Measurements from ENCODE around the gene ADRM1.

ADRM1 gene

GRCh38 chr20:62274332-62274950 is 28.4 kb upstream of the ADRM1 start:
- no peak for TF ChIP-seq POLR2AphosphoS5 (IDR thresholded peaks at IDR 0.05; ENCODE audit: low read depth, low read length)
- no peak for TF ChIP-seq SPI1 (IDR thresholded peaks at IDR 0.05; ENCODE audit: low read depth, low read length)
- no peak for TF ChIP-seq PAX5 (IDR thresholded peaks at IDR 0.05; ENCODE audit: insufficient read depth, low read length, severe bottlenecking)
- TF ChIP-seq POLR2A (IDR thresholded peaks at IDR 0.05; ENCODE audit: low read depth, low read length) = no peak
- FAIRE-seq (no peak), DNase-seq (ENCODE audit: insufficient read length, low spot score) (no peak)

- no peak for TF ChIP-seq POLR2AphosphoS5 (IDR thresholded peaks at IDR 0.05; ENCODE audit: low read depth, low read length)
- no peak for TF ChIP-seq POU2F2 (IDR thresholded peaks at IDR 0.05; ENCODE audit: low read depth, low read length)
- no peak for TF ChIP-seq PAX5 (IDR thresholded peaks at IDR 0.05; ENCODE audit: insufficient read depth, low read length, severe bottlenecking)
- TF ChIP-seq POLR2A (IDR thresholded peaks at IDR 0.05; ENCODE audit: low read depth, low read length) = no peak
- TF ChIP-seq SPI1 (IDR thresholded peaks at IDR 0.05; ENCODE audit: low read depth, low read length) = no peak
- DNase-seq (ENCODE audit: insufficient read length, low spot score) (no peak), FAIRE-seq (no peak)
Observed at GRCh38 chr20:62275219-62275618, 27.6 kb upstream of the ADRM1 start.

GRCh38 chr20:62276439-62276838 is 26.4 kb upstream of the ADRM1 start:
- DNase-seq (ENCODE audit: insufficient read length, low spot score) = no peak
- no peak for FAIRE-seq

GRCh38 chr20:62277253-62277652 is 25.5 kb upstream of the ADRM1 start:
- DNase-seq (ENCODE audit: insufficient read length, low spot score) (no peak), FAIRE-seq (no peak)
- no peak for TF ChIP-seq POLR2A (IDR thresholded peaks at IDR 0.05; ENCODE audit: low read depth, low read length)
- TF ChIP-seq POLR2AphosphoS5 (IDR thresholded peaks at IDR 0.05; ENCODE audit: low read depth, low read length) = no peak

More at GRCh38 chr20:62276439-62276838, 26.4 kb upstream of the ADRM1 start:
- TF ChIP-seq SPI1 (IDR thresholded peaks at IDR 0.05; ENCODE audit: low read depth, low read length) = no peak
- TF ChIP-seq PAX5 (IDR thresholded peaks at IDR 0.05; ENCODE audit: insufficient read depth, low read length, severe bottlenecking) = no peak
- TF ChIP-seq POU2F2 (IDR thresholded peaks at IDR 0.05; ENCODE audit: low read depth, low read length) = no peak
- no peak for TF ChIP-seq POLR2AphosphoS5 (IDR thresholded peaks at IDR 0.05; ENCODE audit: low read depth, low read length)
- no peak for TF ChIP-seq TAF1 (IDR thresholded peaks at IDR 0.05; ENCODE audit: low read depth, low read length)
- TF ChIP-seq POLR2A (IDR thresholded peaks at IDR 0.05; ENCODE audit: low read depth, low read length) = no peak

GRCh38 chr20:62280303-62280702 is 22.5 kb upstream of the ADRM1 start:
- no peak for FAIRE-seq
- TF ChIP-seq SPI1 (IDR thresholded peaks at IDR 0.05; ENCODE audit: low read depth, low read length) (no peak), POLR2AphosphoS5 (IDR thresholded peaks at IDR 0.05; ENCODE audit: low read depth, low read length) (no peak), TAF1 (IDR thresholded peaks at IDR 0.05; ENCODE audit: low read depth, low read length) (no peak), POU2F2 (IDR thresholded peaks at IDR 0.05; ENCODE audit: low read depth, low read length) (no peak), PAX5 (IDR thresholded peaks at IDR 0.05; ENCODE audit: insufficient read depth, low read length, severe bottlenecking) (no peak), POLR2A (IDR thresholded peaks at IDR 0.05; ENCODE audit: low read depth, low read length) (no peak)
- no peak for DNase-seq (ENCODE audit: insufficient read length, low spot score)

GRCh38 chr20:62281161-62281933 is 21.4 kb upstream of the ADRM1 start:
- no peak for DNase-seq (ENCODE audit: insufficient read length, low spot score)
- TF ChIP-seq POLR2AphosphoS5 (IDR thresholded peaks at IDR 0.05; ENCODE audit: low read depth, low read length) = no peak
- no peak for TF ChIP-seq PAX5 (IDR thresholded peaks at IDR 0.05; ENCODE audit: insufficient read depth, low read length, severe bottlenecking)
- no peak for TF ChIP-seq SPI1 (IDR thresholded peaks at IDR 0.05; ENCODE audit: low read depth, low read length)
- no peak for TF ChIP-seq POU2F2 (IDR thresholded peaks at IDR 0.05; ENCODE audit: low read depth, low read length)
- no peak for TF ChIP-seq TAF1 (IDR thresholded peaks at IDR 0.05; ENCODE audit: low read depth, low read length)
- FAIRE-seq = no peak

GRCh38 chr20:62282103-62282502 is 20.7 kb upstream of the ADRM1 start:
- DNase-seq (ENCODE audit: insufficient read length, low spot score) (no peak), FAIRE-seq (no peak)
- no peak for TF ChIP-seq TAF1 (IDR thresholded peaks at IDR 0.05; ENCODE audit: low read depth, low read length)
- no peak for TF ChIP-seq SPI1 (IDR thresholded peaks at IDR 0.05; ENCODE audit: low read depth, low read length)
- TF ChIP-seq POU2F2 (IDR thresholded peaks at IDR 0.05; ENCODE audit: low read depth, low read length) = no peak
- no peak for TF ChIP-seq PAX5 (IDR thresholded peaks at IDR 0.05; ENCODE audit: insufficient read depth, low read length, severe bottlenecking)
- no peak for TF ChIP-seq POLR2AphosphoS5 (IDR thresholded peaks at IDR 0.05; ENCODE audit: low read depth, low read length)
- no peak for TF ChIP-seq POLR2A (IDR thresholded peaks at IDR 0.05; ENCODE audit: low read depth, low read length)

GRCh38 chr20:62282877-62283503 is 19.8 kb upstream of the ADRM1 start:
- no peak for DNase-seq (ENCODE audit: insufficient read length, low spot score)
- FAIRE-seq = no peak
- TF ChIP-seq POU2F2 (IDR thresholded peaks at IDR 0.05; ENCODE audit: low read depth, low read length) = no peak
- no peak for TF ChIP-seq PAX5 (IDR thresholded peaks at IDR 0.05; ENCODE audit: insufficient read depth, low read length, severe bottlenecking)
- no peak for TF ChIP-seq SPI1 (IDR thresholded peaks at IDR 0.05; ENCODE audit: low read depth, low read length)
- no peak for TF ChIP-seq TAF1 (IDR thresholded peaks at IDR 0.05; ENCODE audit: low read depth, low read length)
- TF ChIP-seq POLR2A (IDR thresholded peaks at IDR 0.05; ENCODE audit: low read depth, low read length) = no peak
- TF ChIP-seq POLR2AphosphoS5 (IDR thresholded peaks at IDR 0.05; ENCODE audit: low read depth, low read length) = no peak

GRCh38 chr20:62284448-62284847 is 18.3 kb upstream of the ADRM1 start:
- TF ChIP-seq POLR2AphosphoS5 (IDR thresholded peaks at IDR 0.05; ENCODE audit: low read depth, low read length) = no peak
- no peak for TF ChIP-seq POLR2A (IDR thresholded peaks at IDR 0.05; ENCODE audit: low read depth, low read length)
- TF ChIP-seq SPI1 (IDR thresholded peaks at IDR 0.05; ENCODE audit: low read depth, low read length) = no peak
- FAIRE-seq (no peak), DNase-seq (ENCODE audit: insufficient read length, low spot score) (no peak)
